Body of pancreas (tissue), 4 donors: ENCODE measurements around the gene CYREN.

Experiments
- CTCF ChIP-seq, 7 experiments: fragments of 450-650 bp in 4 of 7; fragments of 200-600 bp in 3 of 7; sonication (generic) in 3 of 7; IDR thresholded peaks; one replicate each; pipeline ENCODE4 v1.5.1; 2016 to 2019; ENCODE audit warnings: antibody characterized with exemption in 7 of 7
- POLR2A ChIP-seq, 3 donors: fragments of 450-650 bp; IDR thresholded peaks; one replicate each; pipeline ENCODE4 v1.6.1; 2016; ENCODE audit warnings: antibody characterized with exemption in 3 of 3, mild to moderate bottlenecking in 2 of 3

- TF ChIP-seq CTCF (IDR thresholded peaks at IDR 0.05) (no peak), POLR2A (IDR thresholded peaks at IDR 0.05) (no peak)
Measured at GRCh38 chr7:135159359-135160085, 11.0 kb downstream of the CYREN start.
